ENCODE results near the gene DEFB125. TPM values are rescaled to one million over a fixed set of nuclear protein-coding genes. Genes with fewer than 3 reads are reported as not detected.

DEFB125 gene
- total and polyA plus RNA-seq, 12 donors, result not detected

GRCh38 chr20:145877-146276, 58.4 kb downstream of the DEFB125 start:
- H3K4me1 ChIP-seq, result no peaks in the 10 kb centered on the region
- intact Hi-C loops (cut with DNase I), result no loop called here
- 53 to 71% methylated on average over 2 of the region's 2 CpGs for WGBS, 2 donors
- H3K4me3 ChIP-seq, result no peak overlapping the region
- no peaks in the 10 kb centered on the region for H3K9me3 ChIP-seq
- no peaks in the 10 kb centered on the region for H3K36me3 ChIP-seq
- no peak for DNase-seq
- H3K27me3 ChIP-seq, result peaks cover 0 to 37% (median 8%) of the 10 kb centered on the region in 7 donors
- TF ChIP-seq, protein P1, sequence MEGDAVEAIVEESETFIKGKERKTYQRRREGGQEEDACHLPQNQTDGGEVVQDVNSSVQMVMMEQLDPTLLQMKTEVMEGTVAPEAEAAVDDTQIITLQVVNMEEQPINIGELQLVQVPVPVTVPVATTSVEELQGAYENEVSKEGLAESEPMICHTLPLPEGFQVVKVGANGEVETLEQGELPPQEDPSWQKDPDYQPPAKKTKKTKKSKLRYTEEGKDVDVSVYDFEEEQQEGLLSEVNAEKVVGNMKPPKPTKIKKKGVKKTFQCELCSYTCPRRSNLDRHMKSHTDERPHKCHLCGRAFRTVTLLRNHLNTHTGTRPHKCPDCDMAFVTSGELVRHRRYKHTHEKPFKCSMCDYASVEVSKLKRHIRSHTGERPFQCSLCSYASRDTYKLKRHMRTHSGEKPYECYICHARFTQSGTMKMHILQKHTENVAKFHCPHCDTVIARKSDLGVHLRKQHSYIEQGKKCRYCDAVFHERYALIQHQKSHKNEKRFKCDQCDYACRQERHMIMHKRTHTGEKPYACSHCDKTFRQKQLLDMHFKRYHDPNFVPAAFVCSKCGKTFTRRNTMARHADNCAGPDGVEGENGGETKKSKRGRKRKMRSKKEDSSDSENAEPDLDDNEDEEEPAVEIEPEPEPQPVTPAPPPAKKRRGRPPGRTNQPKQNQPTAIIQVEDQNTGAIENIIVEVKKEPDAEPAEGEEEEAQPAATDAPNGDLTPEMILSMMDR (IDR thresholded peaks at IDR 0.05), result no peak
- no peak for ATAC-seq
- H3K27ac ChIP-seq, result no peak overlapping the region

Other genes with a start within 250 kb of the DEFB125 start
- gene DEFB126, start 54.9 kb downstream of the DEFB125 start, total RNA-seq, result not detected
- gene DEFB126, start 54.9 kb downstream of the DEFB125 start, polyA plus RNA-seq, result not detected
- gene DEFB127, start 69.8 kb downstream of the DEFB125 start, total RNA-seq, result not detected
- not detected for gene DEFB127, start 69.8 kb downstream of the DEFB125 start, polyA plus RNA-seq
- not detected for gene DEFB128, start 102.0 kb downstream of the DEFB125 start, total RNA-seq
- gene DEFB128, start 102.0 kb downstream of the DEFB125 start, polyA plus RNA-seq, result not detected
- not detected for gene DEFB129, start 139.6 kb downstream of the DEFB125 start, total RNA-seq
- gene DEFB129, start 139.6 kb downstream of the DEFB125 start, polyA plus RNA-seq, result not detected
- under 1 TPM in 2 of 10 donors, not detected in 8; 0.12 to 0.30 TPM for gene DEFB132, start 170.1 kb downstream of the DEFB125 start, total RNA-seq
- not detected for gene DEFB132, start 170.1 kb downstream of the DEFB125 start, polyA plus RNA-seq
- gene C20orf96, start 203.1 kb downstream of the DEFB125 start, total RNA-seq, result 1 to 10 TPM; 3.1 to 5.5 (median 4.5) TPM
- 1 to 10 TPM; 3.5 to 4.1 TPM for gene C20orf96, start 203.1 kb downstream of the DEFB125 start, polyA plus RNA-seq
- 10 to 100 TPM in 7 of 10 donors, 1 to 10 TPM in 3; 8.2 to 12.8 (median 10.7) TPM for gene ZCCHC3, start 209.9 kb downstream of the DEFB125 start, total RNA-seq
- gene ZCCHC3, start 209.9 kb downstream of the DEFB125 start, polyA plus RNA-seq, result 10 to 100 TPM in 1 of 2 donors, 1 to 10 TPM in 1; 7.7 to 10.8 TPM
- 10 to 100 TPM in 6 of 10 donors, 1 to 10 TPM in 4; 7.2 to 16.5 (median 10.9) TPM for gene SOX12, start 237.9 kb downstream of the DEFB125 start, total RNA-seq
- gene SOX12, start 237.9 kb downstream of the DEFB125 start, polyA plus RNA-seq, result 1 to 10 TPM; 4.5 to 5.2 TPM

Data from heart right ventricle (tissue), 16 donors.